Transverse colon (tissue), 3 donors: ENCODE results near the gene PTDSS2.

Experiments
- CTCF ChIP-seq, 5 experiments: fragments of 200-600 bp in 3 of 5; fragments of 450-650 bp in 2 of 5; sonication (generic) in 3 of 5; IDR thresholded peaks; 1 replicate in 2 of 5; 2 replicates in 3 of 5; pipeline ENCODE4 v1.5.1; 2016 to 2017; ENCODE audit warnings: antibody characterized with exemption in 5 of 5, inconsistent platforms in 3 of 5, mild to moderate bottlenecking in 2 of 5, moderate library complexity in 1 of 5
- EP300 ChIP-seq: sonication (generic); formaldehyde crosslinking; IDR thresholded peaks from one replicate; pipeline ENCODE4 v1.6.1; 2017; ENCODE audit warnings: antibody characterized with exemption, low read depth
- POLR2A ChIP-seq: fragments of 450-650 bp; IDR thresholded peaks from one replicate; pipeline ENCODE4 v1.6.1; 2016; ENCODE audit warnings: antibody characterized with exemption, mild to moderate bottlenecking, moderate library complexity

DNA sequence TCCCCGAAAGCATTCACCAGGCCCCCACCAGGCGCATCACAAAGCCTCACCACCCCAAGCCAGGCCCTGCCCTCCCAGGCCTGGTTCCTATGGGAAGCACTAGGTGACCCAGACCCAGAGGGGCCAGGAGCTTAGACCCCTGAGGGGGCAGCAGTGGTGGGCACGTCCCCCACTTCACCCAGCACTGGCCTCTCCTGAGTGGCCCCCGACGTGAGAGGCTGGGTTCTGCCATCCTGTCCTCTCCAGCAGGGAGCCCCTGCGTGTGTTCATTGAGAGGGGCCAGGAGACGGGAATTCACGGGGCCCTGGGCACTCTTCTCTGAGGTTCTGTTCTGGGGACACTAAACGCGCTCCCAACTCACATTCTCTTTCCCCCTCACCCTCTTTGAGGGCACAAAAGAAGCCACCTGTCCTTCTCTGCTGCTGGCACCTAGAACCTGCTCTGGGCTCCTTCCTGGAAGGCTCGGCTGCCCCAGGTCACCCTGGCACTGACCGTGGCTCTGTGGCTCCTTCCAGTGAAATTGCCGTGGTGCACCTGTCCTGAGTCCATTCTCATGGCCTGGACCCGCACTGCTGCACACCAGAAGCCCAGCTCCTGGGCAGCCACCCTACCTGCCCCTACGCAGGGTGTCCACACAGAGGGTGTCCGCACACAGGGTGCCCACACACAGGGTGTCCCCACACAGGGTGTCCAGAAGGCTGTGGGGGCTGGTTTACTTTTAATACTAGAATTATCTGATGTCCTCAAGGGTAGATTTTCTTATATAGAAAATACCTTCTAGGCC is 12.2 kb downstream of the PTDSS2 start:
- TF ChIP-seq POLR2A (no peak), CTCF (IDR thresholded peaks at IDR 0.05) (no peak), EP300 (no peak)
